Naive thymus-derived CD4-positive, alpha-beta T cell (primary cell): ENCODE data around the gene ARHGAP10. TPM values are rescaled to one million over a fixed set of nuclear protein-coding genes. Genes with fewer than 3 reads are reported as not detected.

Experiments
- ATAC-seq: fragments of 150-1000 bp; cut with Tn5 transposase; 2 replicates; pipeline ENCODE4 v1.10.0; 2021; ENCODE audit warnings: mild to moderate bottlenecking, moderate library complexity
- CTCF ChIA-PET: fragments of 350-600 bp; sonication (Branson Sonifier 250); formaldehyde crosslinking; loops from one replicate; lab custom pipeline; 2021; ENCODE audit warnings: antibody characterized with exemption; lab: Charles Lee
- POLR2A ChIA-PET: fragments of 350-600 bp; sonication (Branson Sonifier 250); formaldehyde crosslinking; loops from one replicate; lab custom pipeline; 2021; ENCODE audit warnings: antibody characterized with exemption, inconsistent platforms; lab: Charles Lee
- DNase-seq, 9 donors: peaks; one replicate each; pipeline versions ENCODE4 v3.0.0 to v3.0.0-alpha.2; 2020 to 2022; ENCODE audit warnings: mixed read lengths in 1 of 9
- H3K27ac ChIP-seq: one replicate; pipeline ENCODE4 v1.7.0; 2013; ENCODE audit warnings: mild to moderate bottlenecking, low read depth, low read length, moderate library complexity
- H3K27me3 ChIP-seq, 2 donors: one replicate each; pipeline ENCODE4 v1.7.0; 2013; ENCODE audit warnings: low read length in 2 of 2, mild to moderate bottlenecking in 2 of 2, moderate library complexity in 2 of 2; ENCODE audit not compliant: control insufficient read depth in 2 of 2, insufficient read depth in 2 of 2
- H3K36me3 ChIP-seq, 3 experiments: 1 replicate in 2 of 3; 2 replicates in 1 of 3; pipeline ENCODE4 v1.7.0; 2013; ENCODE audit warnings: low read length in 3 of 3, mild to moderate bottlenecking in 3 of 3, moderate library complexity in 1 of 3; ENCODE audit not compliant: insufficient read depth in 3 of 3, control insufficient read depth in 2 of 3
- H3K4me1 ChIP-seq, 2 donors: one replicate each; pipeline ENCODE4 v1.7.0; 2013; ENCODE audit warnings: low read length in 2 of 2, mild to moderate bottlenecking in 2 of 2, moderate library complexity in 1 of 2; ENCODE audit not compliant: control insufficient read depth in 2 of 2, insufficient read depth in 2 of 2
- H3K4me3 ChIP-seq: 2 replicates; pipeline ENCODE4 v1.7.0; 2013; ENCODE audit warnings: mild to moderate bottlenecking, low read length
- H3K9me3 ChIP-seq, 3 experiments: 1 replicate in 2 of 3; 2 replicates in 1 of 3; pipeline ENCODE4 v1.7.0; 2013; ENCODE audit warnings: low read length in 3 of 3; ENCODE audit not compliant: control insufficient read depth in 2 of 3
- H3K27ac Mint-ChIP-seq, 9 donors: one replicate each; pipeline ENCODE4 v1.8.0; 2020 to 2022; ENCODE audit warnings: mixed read lengths in 9 of 9, mild to moderate bottlenecking in 8 of 9, moderate library complexity in 5 of 9, inconsistent platforms in 2 of 9
- H3K27me3 Mint-ChIP-seq, 5 donors: one replicate each; pipeline ENCODE4 v1.8.0; 2021 to 2022; ENCODE audit warnings: mixed read lengths in 5 of 5, mild to moderate bottlenecking in 1 of 5
- H3K36me3 Mint-ChIP-seq, 5 donors: one replicate each; pipeline ENCODE4 v1.8.0; 2020 to 2022; ENCODE audit warnings: mixed read lengths in 5 of 5, mild to moderate bottlenecking in 3 of 5, inconsistent platforms in 1 of 5
- H3K4me1 Mint-ChIP-seq, 7 donors: one replicate each; pipeline ENCODE4 v1.8.0; 2020 to 2022; ENCODE audit warnings: mixed read lengths in 7 of 7, mild to moderate bottlenecking in 3 of 7, inconsistent platforms in 1 of 7
- H3K4me3 Mint-ChIP-seq, 10 donors: one replicate each; pipeline ENCODE4 v1.8.0; 2020 to 2022; ENCODE audit warnings: mild to moderate bottlenecking in 10 of 10, mixed read lengths in 10 of 10, moderate library complexity in 6 of 10, inconsistent platforms in 2 of 10
- H3K9me3 Mint-ChIP-seq, 11 donors: one replicate each; pipeline ENCODE4 v1.8.0; 2020 to 2022; ENCODE audit warnings: mixed read lengths in 11 of 11, mild to moderate bottlenecking in 4 of 11, inconsistent platforms in 1 of 11, moderate library complexity in 1 of 11
- intact Hi-C, 2 donors: fragments of 100-400 bp; cut with micrococcal nuclease; formaldehyde crosslinking; loops; one replicate each; pipeline ENCODE4 v1.15.1; 2023
- polyA plus RNA-seq, 2 donors: library from polyadenylated mRNA; unstranded; fragments of 300-500 nt; fragmentation: Illumina TruSeq; gene quantifications; one replicate each; pipeline ENCODE4 v1.2.3, GENCODE V29; 2021
- total RNA-seq, 6 experiments: library from RNA in 5 of 6; stranded (reverse) in 5 of 6; gene quantifications; 1 replicate in 5 of 6; 2 replicates in 1 of 6; pipeline ENCODE4 v1.2.3 and lab custom pipeline; 2021 to 2026

Gene ARHGAP10
- total and polyA plus RNA-seq, 7 experiments from 2014 or later: 1.9 to 8.5 (median 3.0) TPM

- Mint-ChIP-seq H3K4me1 (no peaks in the 10 kb centered on the region), H3K36me3 (peaks cover 0 to 16% (median 3%) of the 10 kb centered on the region in 5 donors), H3K27me3 (peaks cover 0 to 4% (median 0%) of the 10 kb centered on the region in 5 donors), H3K4me3 (no peak overlapping the region), H3K27ac (no peak overlapping the region), H3K9me3 (peaks cover 0 to 3% (median 0%) of the 10 kb centered on the region in 11 donors)
- ATAC-seq (no peak), DNase-seq (no peak)
- no peak overlapping the region for H3K27ac ChIP-seq
- H3K36me3 ChIP-seq: no peaks in the 10 kb centered on the region
- intact Hi-C loops: no loop called here
- no peak overlapping the region for H3K4me3 ChIP-seq
- H3K27me3 ChIP-seq: no peaks in the 10 kb centered on the region
- H3K9me3 ChIP-seq: no peaks in the 10 kb centered on the region
- no peaks in the 10 kb centered on the region for H3K4me1 ChIP-seq
- ChIA-PET POLR2A (no interaction called here), CTCF (interaction anchor here (1.5 kb wide), 1 partner anchor 10 kb away, joined by 4 read pairs; no protein-coding TSS in a partner anchor)
Measured at GRCh38 chr4:147854154-147854553, 122.3 kb downstream of the ARHGAP10 start.

DNA sequence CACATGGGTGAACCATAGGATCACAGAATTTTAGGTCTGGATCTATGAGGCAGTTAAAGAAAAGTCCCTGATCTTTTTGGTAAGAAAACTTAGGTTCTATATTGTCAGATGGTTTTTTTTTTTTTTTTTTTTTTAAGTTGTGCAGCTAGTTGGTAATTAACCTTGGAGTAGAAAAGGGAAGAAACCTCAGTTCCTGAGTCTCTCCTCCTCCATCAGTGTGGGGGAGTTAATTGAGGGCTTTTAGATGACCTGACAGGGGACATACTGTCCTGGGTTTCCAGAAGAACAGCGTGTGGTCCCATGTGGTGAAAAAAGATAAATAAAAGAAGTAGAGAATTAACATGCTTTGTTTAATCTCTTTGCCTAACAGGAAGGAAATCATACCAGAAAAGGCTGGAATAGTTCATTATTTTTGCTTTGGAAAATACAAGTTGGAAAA is 123.7 kb downstream of the ARHGAP10 start:
- POLR2A ChIA-PET: interaction anchor here (0.6 kb wide), 1 partner anchor 29 kb away, joined by 3 read pairs; no protein-coding TSS in a partner anchor
- H3K9me3 ChIP-seq: no peaks in the 10 kb centered on the region
- H3K4me3 ChIP-seq: no peak overlapping the region
- peaks cover 0 to 6% (median 0%) of the 10 kb centered on the region in 5 donors for H3K36me3 Mint-ChIP-seq
- CTCF ChIA-PET: interaction anchor here (1.5 kb wide), 1 partner anchor 9 kb away, joined by 4 read pairs; no protein-coding TSS in a partner anchor
- peaks cover 0 to 2% (median 0%) of the 10 kb centered on the region in 11 donors for H3K9me3 Mint-ChIP-seq
- ATAC-seq (no peak), DNase-seq (no peak)
- no peak overlapping the region for H3K27ac Mint-ChIP-seq
- no peaks in the 10 kb centered on the region for H3K4me1 ChIP-seq
- H3K4me1 Mint-ChIP-seq: no peaks in the 10 kb centered on the region
- intact Hi-C loops: no loop called here
- H3K36me3 ChIP-seq: no peaks in the 10 kb centered on the region
- peaks cover 0 to 4% (median 0%) of the 10 kb centered on the region in 5 donors for H3K27me3 Mint-ChIP-seq
- H3K4me3 Mint-ChIP-seq: no peak overlapping the region
- no peaks in the 10 kb centered on the region for H3K27me3 ChIP-seq
- no peak overlapping the region for H3K27ac ChIP-seq

DNA sequence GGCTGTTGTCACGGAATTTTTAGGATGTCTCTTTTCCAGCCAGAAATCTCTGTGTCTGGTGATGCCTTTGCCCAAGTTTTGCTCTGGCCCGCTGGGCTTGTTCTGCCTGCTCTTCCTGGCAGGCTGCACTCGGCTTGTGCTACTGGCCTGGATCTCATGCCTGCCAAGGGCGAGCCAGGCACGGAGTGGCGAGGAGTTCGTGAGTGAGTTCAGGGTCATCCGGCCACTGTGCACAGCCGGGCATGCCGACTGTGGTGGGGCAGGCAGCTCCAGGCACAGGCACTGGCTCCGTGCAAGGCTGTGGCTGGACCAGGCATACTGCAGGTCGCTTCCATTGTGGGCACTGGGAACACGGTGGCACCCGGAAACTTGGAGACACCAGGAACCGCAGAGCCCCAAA is 129.1 kb downstream of the ARHGAP10 start:
- no peaks in the 10 kb centered on the region for H3K36me3 ChIP-seq
- H3K27me3 ChIP-seq: no peaks in the 10 kb centered on the region
- H3K4me1 ChIP-seq: no peaks in the 10 kb centered on the region
- ChIA-PET CTCF (no interaction called here), POLR2A (no interaction called here)
- Mint-ChIP-seq H3K4me3 (no peak overlapping the region), H3K9me3 (no peaks in the 10 kb centered on the region), H3K36me3 (no peaks in the 10 kb centered on the region), H3K4me1 (peaks cover 0 to 6% (median 0%) of the 10 kb centered on the region in 7 donors), H3K27me3 (no peaks in the 10 kb centered on the region), H3K27ac (no peak overlapping the region)
- no peak overlapping the region for H3K27ac ChIP-seq
- ATAC-seq (no peak), DNase-seq (no peak)
- intact Hi-C loops: loop anchor here in 1 of 2 donors (10.0 kb wide), 1 partner anchor 1516 kb away; no protein-coding TSS in a partner anchor
- no peaks in the 10 kb centered on the region for H3K9me3 ChIP-seq
- H3K4me3 ChIP-seq: no peak overlapping the region

- POLR2A ChIA-PET: no interaction called here
Measured at GRCh38 chr4:147862043-147862692, 130.3 kb downstream of the ARHGAP10 start.

GRCh38 chr4:147863111-147863747 is 131.3 kb downstream of the ARHGAP10 start:
- intact Hi-C loops: loop anchor here in 1 of 2 donors (10.0 kb wide), 1 partner anchor 1518 kb away; no protein-coding TSS in a partner anchor
- H3K27ac Mint-ChIP-seq: no peak overlapping the region
- CTCF ChIA-PET: interaction anchor here (1.5 to 6.0 kb wide), 2 partner anchors 9 to 154 kb away, joined by 4 to 45 read pairs; no protein-coding TSS in a partner anchor

More at GRCh38 chr4:147862043-147862692, 130.3 kb downstream of the ARHGAP10 start:
- peaks cover 0 to 10% (median 0%) of the 10 kb centered on the region in 7 donors for H3K4me1 Mint-ChIP-seq
- Histone ChIP-seq H3K36me3 (no peaks in the 10 kb centered on the region), H3K27ac (no peak overlapping the region), H3K27me3 (no peaks in the 10 kb centered on the region), H3K9me3 (no peaks in the 10 kb centered on the region), H3K4me1 (no peaks in the 10 kb centered on the region), H3K4me3 (no peak overlapping the region)
- no peak overlapping the region for H3K27ac Mint-ChIP-seq
- H3K4me3 Mint-ChIP-seq: no peak overlapping the region
- CTCF ChIA-PET: interaction anchor here (0.6 to 6.0 kb wide), 2 partner anchors 153 to 666 kb away, joined by 8 to 45 read pairs; no protein-coding TSS in a partner anchor
- no peaks in the 10 kb centered on the region for H3K27me3 Mint-ChIP-seq
- ATAC-seq (no peak), DNase-seq (no peak)
- no peaks in the 10 kb centered on the region for H3K36me3 Mint-ChIP-seq
- intact Hi-C loops: loop anchor here in 1 of 2 donors (10.0 kb wide), 1 partner anchor 1517 kb away; no protein-coding TSS in a partner anchor
- no peaks in the 10 kb centered on the region for H3K9me3 Mint-ChIP-seq

GRCh38 chr4:147863808-147864472 is 132.1 kb downstream of the ARHGAP10 start:
- no peaks in the 10 kb centered on the region for H3K9me3 Mint-ChIP-seq
- ATAC-seq (no peak), DNase-seq (no peak)
- H3K27me3 Mint-ChIP-seq: no peaks in the 10 kb centered on the region
- intact Hi-C loops: loop anchor here in 1 of 2 donors (10.0 kb wide), 1 partner anchor 1519 kb away; no protein-coding TSS in a partner anchor
- ChIA-PET POLR2A (no interaction called here), CTCF (interaction anchor here (0.6 to 6.0 kb wide), 4 partner anchors 9 to 187 kb away, joined by 3 to 45 read pairs (median 4); no protein-coding TSS in a partner anchor)
- Histone ChIP-seq H3K9me3 (no peaks in the 10 kb centered on the region), H3K4me3 (no peak overlapping the region), H3K27ac (no peak overlapping the region), H3K36me3 (no peaks in the 10 kb centered on the region), H3K27me3 (no peaks in the 10 kb centered on the region), H3K4me1 (no peaks in the 10 kb centered on the region)
- no peak overlapping the region for H3K4me3 Mint-ChIP-seq
- peaks cover 0 to 10% (median 0%) of the 10 kb centered on the region in 7 donors for H3K4me1 Mint-ChIP-seq
- H3K36me3 Mint-ChIP-seq: no peaks in the 10 kb centered on the region
- H3K27ac Mint-ChIP-seq: no peak overlapping the region

More at GRCh38 chr4:147863111-147863747, 131.3 kb downstream of the ARHGAP10 start:
- Histone ChIP-seq H3K36me3 (no peaks in the 10 kb centered on the region), H3K9me3 (no peaks in the 10 kb centered on the region), H3K4me1 (no peaks in the 10 kb centered on the region), H3K27me3 (no peaks in the 10 kb centered on the region), H3K4me3 (no peak overlapping the region), H3K27ac (no peak overlapping the region)
- Mint-ChIP-seq H3K9me3 (no peaks in the 10 kb centered on the region), H3K27me3 (no peaks in the 10 kb centered on the region), H3K36me3 (no peaks in the 10 kb centered on the region), H3K4me3 (no peak overlapping the region), H3K4me1 (peaks cover 0 to 10% (median 0%) of the 10 kb centered on the region in 7 donors)
- no peak for DNase-seq
- POLR2A ChIA-PET: no interaction called here
- no peak for ATAC-seq
